ENCODE measurements around the gene HABP2.
A peak's percentile ranks its signal among the peaks of the same experiment; 100 is the strongest.

The HABP2 gene

DNA sequence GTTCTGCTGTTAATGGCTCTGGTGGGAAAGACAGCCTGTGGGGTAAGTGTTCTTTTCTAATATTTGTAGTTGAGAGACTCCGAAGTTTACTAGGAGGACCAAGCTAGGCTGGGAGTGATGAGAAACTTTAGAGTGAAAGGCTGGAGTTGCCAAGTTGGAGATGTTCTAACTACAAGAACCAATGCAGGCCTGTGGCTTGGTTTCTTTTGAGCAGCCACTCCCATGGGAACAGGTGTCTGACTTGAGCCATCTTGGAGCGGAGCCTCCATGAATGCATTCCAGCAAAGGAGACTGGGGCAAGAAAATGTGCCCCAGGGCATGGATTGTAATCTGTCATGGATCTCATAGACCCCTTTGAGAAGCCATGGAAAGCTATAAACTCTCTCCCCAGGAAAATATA is 296 bp downstream of the HABP2 start:
- Histone ChIP-seq H3K27me3 (ENCODE audit: control insufficient read depth in 2 of 2, insufficient read depth in 2 of 2, low read length in 2 of 2) (no peaks in the 10 kb centered on the region), H3K9ac (ENCODE audit: low read depth in 1 of 2, low read length in 2 of 2) (no peak overlapping the region), H3K27ac (ENCODE audit: low read depth in 2 of 2, low read length in 2 of 2) (no peak overlapping the region), H3K9me3 (ENCODE audit: control insufficient read depth in 2 of 2, low read length in 2 of 2) (no peaks in the 10 kb centered on the region), H3K36me3 (ENCODE audit: control insufficient read depth in 2 of 2, insufficient read depth in 2 of 2, low read length in 2 of 2) (no peaks in the 10 kb centered on the region), H3K4me3 (ENCODE audit: low read length in 2 of 2) (no peak overlapping the region), H3K4me1 (ENCODE audit: control insufficient read depth in 2 of 2, insufficient read depth in 2 of 2, low read length in 2 of 2) (no peaks in the 10 kb centered on the region)

DNA sequence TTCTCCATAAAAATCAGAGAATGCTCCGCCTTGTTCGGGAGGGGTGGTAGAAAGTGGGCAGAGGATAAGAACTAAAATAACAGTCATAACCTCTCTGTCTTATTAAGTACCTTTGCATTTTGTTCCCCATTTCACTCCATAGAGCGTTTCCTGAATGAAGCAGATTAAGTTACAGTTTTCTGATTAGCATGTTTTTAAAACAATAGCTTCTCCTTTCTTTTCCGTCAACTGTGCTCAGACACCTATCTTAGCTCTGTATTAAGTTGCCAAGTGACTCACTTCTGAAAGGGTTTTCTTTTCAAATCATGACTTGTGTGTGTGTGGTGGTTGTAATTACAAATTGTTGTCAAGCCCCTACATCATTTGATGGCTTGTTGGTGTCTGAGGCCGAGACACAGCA is 1.4 kb downstream of the HABP2 start:
- Histone ChIP-seq H3K9ac (ENCODE audit: low read depth in 1 of 2, low read length in 2 of 2) (no peak overlapping the region), H3K4me1 (ENCODE audit: control insufficient read depth in 2 of 2, insufficient read depth in 2 of 2, low read length in 2 of 2) (no peaks in the 10 kb centered on the region), H3K27ac (ENCODE audit: low read depth in 2 of 2, low read length in 2 of 2) (no peak overlapping the region), H3K9me3 (ENCODE audit: control insufficient read depth in 2 of 2, low read length in 2 of 2) (no peaks in the 10 kb centered on the region), H3K27me3 (ENCODE audit: control insufficient read depth in 2 of 2, insufficient read depth in 2 of 2, low read length in 2 of 2) (no peaks in the 10 kb centered on the region), H3K4me3 (ENCODE audit: low read length in 2 of 2) (no peak overlapping the region), H3K36me3 (ENCODE audit: control insufficient read depth in 2 of 2, insufficient read depth in 2 of 2, low read length in 2 of 2) (no peaks in the 10 kb centered on the region)

DNA sequence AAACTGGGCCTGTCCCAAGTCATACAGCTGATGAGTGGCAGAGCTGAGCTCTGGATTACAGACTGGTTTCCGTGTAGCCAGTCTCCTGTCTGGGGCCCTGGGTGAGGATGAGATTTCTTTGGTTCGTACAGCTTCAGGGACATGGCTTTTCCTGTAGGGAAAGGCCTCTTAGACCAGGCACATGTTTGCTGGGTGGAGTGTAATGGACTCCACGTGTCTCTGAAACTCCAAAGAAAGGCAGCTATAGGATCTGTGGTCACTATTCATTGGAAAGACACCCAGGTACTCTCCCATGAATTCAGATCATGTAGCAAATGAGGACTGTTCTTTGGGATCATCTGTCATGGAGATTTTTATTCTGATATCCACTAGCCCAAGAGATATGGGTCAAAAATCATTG is 2.4 kb downstream of the HABP2 start:
- H3K36me3 ChIP-seq (ENCODE audit: control insufficient read depth in 2 of 2, insufficient read depth in 2 of 2, low read length in 2 of 2) = no peaks in the 10 kb centered on the region
- no peaks in the 10 kb centered on the region for H3K9me3 ChIP-seq (ENCODE audit: control insufficient read depth in 2 of 2, low read length in 2 of 2)
- H3K4me1 ChIP-seq (ENCODE audit: control insufficient read depth in 2 of 2, insufficient read depth in 2 of 2, low read length in 2 of 2) = no peaks in the 10 kb centered on the region
- no peak overlapping the region for H3K9ac ChIP-seq (ENCODE audit: low read depth in 1 of 2, low read length in 2 of 2)
- no peak overlapping the region for H3K4me3 ChIP-seq (ENCODE audit: low read length in 2 of 2)
- H3K27ac ChIP-seq (ENCODE audit: low read depth in 2 of 2, low read length in 2 of 2) = no peak overlapping the region
- H3K27me3 ChIP-seq (ENCODE audit: control insufficient read depth in 2 of 2, insufficient read depth in 2 of 2, low read length in 2 of 2) = no peaks in the 10 kb centered on the region

DNA sequence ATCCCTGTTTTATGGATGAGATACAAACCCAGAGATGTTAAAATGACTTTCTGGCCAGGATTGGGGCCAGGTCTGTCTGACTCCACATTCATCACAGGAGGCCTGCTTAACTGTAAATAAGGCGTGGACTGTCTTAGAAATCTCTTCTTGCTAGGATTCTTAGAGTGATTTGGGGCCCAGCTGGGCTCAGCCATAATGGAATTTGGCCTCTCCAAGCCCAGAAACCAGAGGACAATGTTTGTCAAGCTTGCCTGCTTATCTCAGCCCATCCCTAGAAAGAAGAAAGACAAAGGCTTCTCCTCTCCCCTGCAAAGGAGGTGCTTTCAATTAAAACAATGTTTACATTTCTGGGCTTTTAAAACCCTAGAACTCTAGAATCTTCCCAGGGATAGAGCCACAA is 2.9 kb downstream of the HABP2 start:
- no peaks in the 10 kb centered on the region for H3K36me3 ChIP-seq (ENCODE audit: control insufficient read depth in 2 of 2, insufficient read depth in 2 of 2, low read length in 2 of 2)
- H3K27me3 ChIP-seq (ENCODE audit: control insufficient read depth in 2 of 2, insufficient read depth in 2 of 2, low read length in 2 of 2) = no peaks in the 10 kb centered on the region
- no peak overlapping the region for H3K4me3 ChIP-seq (ENCODE audit: low read length in 2 of 2)
- H3K4me1 ChIP-seq (ENCODE audit: control insufficient read depth in 2 of 2, insufficient read depth in 2 of 2, low read length in 2 of 2) = no peaks in the 10 kb centered on the region
- no peak overlapping the region for H3K9ac ChIP-seq (ENCODE audit: low read depth in 1 of 2, low read length in 2 of 2)
- no peaks in the 10 kb centered on the region for H3K9me3 ChIP-seq (ENCODE audit: control insufficient read depth in 2 of 2, low read length in 2 of 2)
- H3K27ac ChIP-seq (ENCODE audit: low read depth in 2 of 2, low read length in 2 of 2) = no peak overlapping the region

DNA sequence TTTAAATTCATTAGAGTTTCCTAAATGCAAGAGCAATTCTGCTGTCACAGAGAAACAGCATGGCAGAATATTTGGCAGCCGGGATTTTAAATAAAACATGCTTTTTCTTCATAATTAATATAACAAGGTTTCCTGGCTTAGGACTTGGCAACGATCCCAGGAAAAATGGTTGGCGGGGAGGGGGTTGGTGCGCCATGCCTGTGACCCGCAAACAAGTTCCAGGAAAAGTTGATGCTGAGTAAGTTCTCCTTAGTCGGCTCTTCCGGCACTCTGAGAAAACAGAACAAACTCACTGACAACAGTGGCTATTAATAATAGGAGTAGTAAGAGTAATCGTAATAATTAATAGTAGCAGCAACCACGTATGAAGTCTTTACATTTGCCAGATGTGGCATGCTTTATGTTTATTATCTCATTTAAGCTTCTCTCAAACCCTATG is 4.6 kb downstream of the HABP2 start:
- no peak overlapping the region for H3K9ac ChIP-seq (ENCODE audit: low read depth in 1 of 2, low read length in 2 of 2)
- H3K36me3 ChIP-seq (ENCODE audit: control insufficient read depth in 2 of 2, insufficient read depth in 2 of 2, low read length in 2 of 2) = no peaks in the 10 kb centered on the region
- no peaks in the 10 kb centered on the region for H3K4me1 ChIP-seq (ENCODE audit: control insufficient read depth in 2 of 2, insufficient read depth in 2 of 2, low read length in 2 of 2)
- H3K27ac ChIP-seq (ENCODE audit: low read depth in 2 of 2, low read length in 2 of 2) = no peak overlapping the region
- H3K9me3 ChIP-seq (ENCODE audit: control insufficient read depth in 2 of 2, low read length in 2 of 2) = no peaks in the 10 kb centered on the region
- H3K27me3 ChIP-seq (ENCODE audit: control insufficient read depth in 2 of 2, insufficient read depth in 2 of 2, low read length in 2 of 2) = no peaks in the 10 kb centered on the region
- H3K4me3 ChIP-seq (ENCODE audit: low read length in 2 of 2) = no peak overlapping the region

DNA sequence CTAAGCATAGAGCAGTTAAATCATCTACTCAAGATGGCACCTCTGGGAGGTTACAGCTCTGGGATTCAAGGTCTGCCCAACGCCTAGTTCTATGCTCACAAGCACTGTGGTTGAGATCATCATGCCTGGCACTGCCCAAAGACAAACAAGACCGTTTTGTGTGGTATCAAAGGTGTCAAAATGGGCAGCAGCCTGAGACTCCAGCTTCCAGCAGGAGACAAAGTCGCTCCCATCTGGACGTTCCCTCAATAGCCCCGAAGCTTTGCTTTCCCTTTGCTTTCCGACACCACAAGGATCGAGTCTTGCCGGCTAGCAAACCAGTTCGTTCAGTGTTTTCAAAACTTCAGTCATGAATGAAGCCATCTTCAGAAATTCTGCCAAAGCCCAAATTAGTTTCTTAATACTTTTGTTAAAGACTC is 5.1 kb downstream of the HABP2 start:
- Histone ChIP-seq H3K27me3 (ENCODE audit: control insufficient read depth in 2 of 2, insufficient read depth in 2 of 2, low read length in 2 of 2) (no peaks in the 10 kb centered on the region), H3K4me3 (ENCODE audit: low read length in 2 of 2) (no peak overlapping the region), H3K27ac (ENCODE audit: low read depth in 2 of 2, low read length in 2 of 2) (no peak overlapping the region)

DNA sequence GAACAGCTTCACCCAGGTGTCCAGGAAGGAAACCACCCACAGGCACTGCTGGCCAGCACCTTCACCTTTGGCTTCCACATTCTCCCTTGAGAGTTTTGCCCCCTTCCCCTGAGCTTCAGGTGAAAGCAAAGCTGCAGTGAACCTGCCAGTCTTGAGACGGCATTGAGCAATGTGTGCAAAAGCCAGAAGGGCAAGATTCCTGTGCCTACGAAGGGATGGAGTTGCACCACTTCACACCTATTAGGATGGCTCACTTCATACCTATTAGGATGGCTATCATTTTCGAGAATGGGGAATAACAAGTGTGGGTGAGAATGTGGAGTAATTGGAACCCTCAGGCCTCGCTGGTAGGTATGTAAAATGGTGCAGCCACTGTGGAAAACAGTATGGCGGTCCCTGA is 7.2 kb downstream of the HABP2 start:
- Histone ChIP-seq H3K27me3 (ENCODE audit: control insufficient read depth in 2 of 2, insufficient read depth in 2 of 2, low read length in 2 of 2) (no peaks in the 10 kb centered on the region), H3K27ac (ENCODE audit: low read depth in 2 of 2, low read length in 2 of 2) (no peak overlapping the region), H3K9ac (ENCODE audit: low read depth in 1 of 2, low read length in 2 of 2) (no peak overlapping the region), H3K36me3 (ENCODE audit: control insufficient read depth in 2 of 2, insufficient read depth in 2 of 2, low read length in 2 of 2) (no peaks in the 10 kb centered on the region), H3K4me3 (ENCODE audit: low read length in 2 of 2) (no peak overlapping the region), H3K4me1 (ENCODE audit: control insufficient read depth in 2 of 2, insufficient read depth in 2 of 2, low read length in 2 of 2) (peaks cover 3 to 6% of the 10 kb centered on the region in 2 donors), H3K9me3 (ENCODE audit: control insufficient read depth in 2 of 2, low read length in 2 of 2) (no peaks in the 10 kb centered on the region)

More for the DNA sequence above, 5.1 kb downstream of the HABP2 start:
- no peaks in the 10 kb centered on the region for H3K9me3 ChIP-seq (ENCODE audit: control insufficient read depth in 2 of 2, low read length in 2 of 2)
- no peak overlapping the region for H3K9ac ChIP-seq (ENCODE audit: low read depth in 1 of 2, low read length in 2 of 2)
- H3K36me3 ChIP-seq (ENCODE audit: control insufficient read depth in 2 of 2, insufficient read depth in 2 of 2, low read length in 2 of 2) = no peaks in the 10 kb centered on the region
- peaks cover 0 to 3% of the 10 kb centered on the region in 2 donors for H3K4me1 ChIP-seq (ENCODE audit: control insufficient read depth in 2 of 2, insufficient read depth in 2 of 2, low read length in 2 of 2)

DNA sequence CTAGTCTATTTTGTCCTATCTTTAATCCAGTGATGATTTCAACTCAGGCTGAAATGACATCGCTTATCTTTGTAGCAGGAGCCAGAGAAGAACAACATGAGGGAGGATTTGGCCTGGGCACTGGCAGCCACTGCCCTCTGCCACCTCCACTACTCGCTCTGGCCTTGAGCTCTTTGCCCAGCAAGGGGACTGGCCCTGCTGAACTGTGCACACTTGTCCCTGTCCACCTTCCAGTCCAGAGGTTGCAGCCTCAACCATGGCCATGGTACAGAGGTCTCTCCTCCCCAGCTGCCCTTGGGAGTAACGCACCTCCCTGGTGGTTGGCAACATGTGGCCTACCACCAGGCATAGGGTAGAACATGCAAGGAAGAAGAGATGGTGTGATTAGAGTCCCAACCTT is 8.4 kb downstream of the HABP2 start:
- no peaks in the 10 kb centered on the region for H3K36me3 ChIP-seq (ENCODE audit: control insufficient read depth in 2 of 2, insufficient read depth in 2 of 2, low read length in 2 of 2)
- no peaks in the 10 kb centered on the region for H3K27me3 ChIP-seq (ENCODE audit: control insufficient read depth in 2 of 2, insufficient read depth in 2 of 2, low read length in 2 of 2)
- H3K27ac ChIP-seq (ENCODE audit: low read depth in 2 of 2, low read length in 2 of 2) = peak overlapping the region in 1 of 2 donors; percentile 3
- H3K4me3 ChIP-seq (ENCODE audit: low read length in 2 of 2) = no peak overlapping the region
- peaks cover 3 to 6% of the 10 kb centered on the region in 2 donors for H3K4me1 ChIP-seq (ENCODE audit: control insufficient read depth in 2 of 2, insufficient read depth in 2 of 2, low read length in 2 of 2)
- H3K9me3 ChIP-seq (ENCODE audit: control insufficient read depth in 2 of 2, low read length in 2 of 2) = no peaks in the 10 kb centered on the region
- no peak overlapping the region for H3K9ac ChIP-seq (ENCODE audit: low read depth in 1 of 2, low read length in 2 of 2)

DNA sequence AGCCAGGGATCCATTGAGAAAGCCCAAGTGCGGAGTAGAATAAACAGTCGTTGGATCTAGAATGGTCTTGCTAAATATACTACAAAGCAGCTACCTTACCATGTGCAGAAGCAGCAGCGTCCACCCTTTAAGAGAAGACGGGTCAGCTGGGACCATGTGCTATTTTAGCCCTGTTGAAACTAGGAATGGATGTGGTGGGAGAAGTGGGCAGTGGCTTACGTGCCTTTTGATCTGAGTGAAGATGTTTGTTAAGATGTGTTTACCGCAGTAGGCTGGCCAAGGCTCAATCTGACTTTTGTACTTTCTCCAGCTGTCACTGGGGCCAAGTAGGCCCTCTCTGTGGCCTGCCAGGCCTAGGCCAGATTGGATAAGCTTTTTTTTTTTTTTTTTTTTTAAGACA is 9.2 kb downstream of the HABP2 start:
- Histone ChIP-seq H3K9ac (ENCODE audit: low read depth in 1 of 2, low read length in 2 of 2) (no peak overlapping the region), H3K27me3 (ENCODE audit: control insufficient read depth in 2 of 2, insufficient read depth in 2 of 2, low read length in 2 of 2) (no peaks in the 10 kb centered on the region), H3K9me3 (ENCODE audit: control insufficient read depth in 2 of 2, low read length in 2 of 2) (no peaks in the 10 kb centered on the region), H3K36me3 (ENCODE audit: control insufficient read depth in 2 of 2, insufficient read depth in 2 of 2, low read length in 2 of 2) (no peaks in the 10 kb centered on the region), H3K27ac (ENCODE audit: low read depth in 2 of 2, low read length in 2 of 2) (no peak overlapping the region), H3K4me3 (ENCODE audit: low read length in 2 of 2) (no peak overlapping the region), H3K4me1 (ENCODE audit: control insufficient read depth in 2 of 2, insufficient read depth in 2 of 2, low read length in 2 of 2) (peaks cover 3 to 6% of the 10 kb centered on the region in 2 donors)

DNA sequence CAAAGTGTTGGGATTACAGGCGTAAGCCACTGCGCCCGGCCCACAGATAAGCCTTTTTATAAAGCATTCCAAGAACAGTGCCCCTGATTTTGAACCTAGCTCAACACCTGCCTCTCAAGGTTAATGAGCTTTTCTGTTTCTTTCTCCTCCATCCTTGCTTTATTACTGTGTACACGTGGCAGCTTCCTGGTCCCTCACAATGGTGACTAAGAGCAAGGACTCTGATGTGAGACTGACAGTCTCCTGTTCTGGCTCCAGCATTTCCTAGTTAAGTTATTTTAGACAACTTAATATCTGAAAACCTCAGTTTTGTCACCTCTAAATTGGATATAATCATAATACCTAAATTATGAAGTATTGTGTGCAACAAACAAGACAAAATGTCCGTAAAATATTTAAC is 9.9 kb downstream of the HABP2 start:
- H3K4me1 ChIP-seq (ENCODE audit: control insufficient read depth in 2 of 2, insufficient read depth in 2 of 2, low read length in 2 of 2) = peaks cover 3 to 6% of the 10 kb centered on the region in 2 donors
- no peaks in the 10 kb centered on the region for H3K27me3 ChIP-seq (ENCODE audit: control insufficient read depth in 2 of 2, insufficient read depth in 2 of 2, low read length in 2 of 2)
- H3K9ac ChIP-seq (ENCODE audit: low read depth in 1 of 2, low read length in 2 of 2) = no peak overlapping the region
- no peak overlapping the region for H3K27ac ChIP-seq (ENCODE audit: low read depth in 2 of 2, low read length in 2 of 2)
- H3K36me3 ChIP-seq (ENCODE audit: control insufficient read depth in 2 of 2, insufficient read depth in 2 of 2, low read length in 2 of 2) = no peaks in the 10 kb centered on the region
- no peak overlapping the region for H3K4me3 ChIP-seq (ENCODE audit: low read length in 2 of 2)
- H3K9me3 ChIP-seq (ENCODE audit: control insufficient read depth in 2 of 2, low read length in 2 of 2) = no peaks in the 10 kb centered on the region

Data from mucosa of rectum (tissue), 2 donors.